Activated CD4-positive, alpha-beta T cell treated with anti-CD3 and anti-CD28 coated beads, Interleukin-2, amount 50 U/mL, for 24 hours (primary cell): ENCODE data around the gene SCIMP.
"Not testable (repeated sequence)": the region's sequence is repeated elsewhere in the genome, so short reads cannot be mapped to it uniquely, and the experiment has no call there.

Source experiments
- DNase-seq, 2 donors: peaks; one replicate each; pipeline ENCODE4 v3.0.0-alpha.2; 2020; ENCODE audit warnings: low read depth in 1 of 2, low spot score in 1 of 2

Gene SCIMP

GRCh38 chr17:5191541-5192417 lies 42.9 kb downstream of the SCIMP start, which contains the start of gene ZNF594:
ZNF594 (minus strand) TSS chr17:5191868; CDS start chr17:5184256, 7,612 bp downstream.
- peak; percentile 93 to 95 for DNase-seq

GRCh38 chr17:5184288-5184687 lies 50.4 kb downstream of the SCIMP start:
- DNase-seq = no peak

- no peak for DNase-seq
Observed at GRCh38 chr17:5183410-5183793, 51.3 kb downstream of the SCIMP start.

- DNase-seq = no peak
Observed at GRCh38 chr17:5182597-5183409, 51.9 kb downstream of the SCIMP start.

- no peak for DNase-seq
Observed at GRCh38 chr17:5181509-5182305, 53.0 kb downstream of the SCIMP start.

- no peak for DNase-seq
Observed at GRCh38 chr17:5179003-5179402, 55.7 kb downstream of the SCIMP start.

- not testable (repeated sequence) for DNase-seq
Observed at GRCh38 chr17:5175027-5175426, 59.6 kb downstream of the SCIMP start.

GRCh38 chr17:5165791-5166564 lies 68.7 kb downstream of the SCIMP start:
- not testable (repeated sequence) for DNase-seq

- DNase-seq = no peak
Observed at GRCh38 chr17:5164436-5164835, 70.2 kb downstream of the SCIMP start.

- DNase-seq = not testable (repeated sequence)
Observed at GRCh38 chr17:5161793-5162192, 72.9 kb downstream of the SCIMP start.

- DNase-seq = not testable (repeated sequence)
Observed at GRCh38 chr17:5160702-5161101, 74.0 kb downstream of the SCIMP start.
